Ecto neural progenitor cell (in vitro differentiated cells): Measurements from ENCODE around the gene SCN7A.
"Not testable (repeated sequence)": the region's sequence is repeated elsewhere in the genome, so short reads cannot be mapped to it uniquely, and the experiment has no call there.

Experiments
- DNase-seq: peaks from one replicate; pipeline ENCODE4 v3.0.0-alpha.2; 2018; ENCODE audit warnings: low spot score

Gene SCN7A

DNA sequence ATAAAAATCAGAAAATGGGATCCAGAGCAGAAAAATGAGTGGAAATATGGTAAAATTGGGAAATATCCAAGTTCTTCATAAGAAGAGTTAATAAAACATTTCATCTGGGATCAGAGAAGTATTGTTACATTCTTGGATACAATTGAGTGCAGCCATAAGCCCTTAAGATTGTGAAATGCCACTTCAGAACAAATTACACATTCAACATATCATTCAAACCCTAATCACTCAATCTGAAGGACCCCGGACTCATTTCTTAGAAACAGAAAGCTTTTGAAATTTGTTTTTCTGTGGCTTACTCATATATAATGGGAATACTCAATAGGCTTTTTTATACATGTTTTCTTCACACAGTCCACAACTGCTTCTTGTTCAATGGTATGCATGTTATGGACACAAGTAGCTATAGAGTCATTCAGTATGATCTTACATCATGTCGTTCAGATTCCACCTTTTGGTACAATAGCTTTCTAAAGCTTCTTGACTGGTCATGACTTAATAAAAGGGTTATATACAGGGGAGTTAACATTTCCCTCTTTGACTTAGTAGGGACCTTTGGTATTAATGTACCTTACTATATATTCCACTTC is 39.9 kb downstream of the SCN7A start:
- DNase-seq, result no peak

- DNase-seq, result no peak
Observed at GRCh38 chr2:166451468-166451867, 42.6 kb downstream of the SCN7A start.

- DNase-seq, result no peak
Observed at GRCh38 chr2:166449439-166449838, 44.6 kb downstream of the SCN7A start.

DNA sequence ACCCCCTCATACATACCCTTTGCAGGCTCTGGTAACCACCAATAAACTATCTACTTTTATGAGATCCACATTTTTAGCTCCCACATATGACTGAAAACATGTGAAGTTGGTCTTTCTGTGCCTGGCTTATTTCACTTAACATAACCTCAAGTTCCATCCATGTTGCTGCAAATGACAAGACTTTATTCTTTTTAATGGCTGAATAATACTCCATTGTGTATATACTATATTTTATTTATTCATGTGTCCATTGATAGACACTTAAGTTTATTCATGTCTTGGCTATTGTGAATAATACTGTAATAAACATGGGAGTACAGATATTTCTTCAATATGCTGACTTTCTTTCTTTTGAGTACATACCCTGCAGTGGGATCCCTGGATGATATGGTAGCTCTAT is 45.9 kb downstream of the SCN7A start:
- no peak for DNase-seq

GRCh38 chr2:166444306-166444705 is 49.7 kb downstream of the SCN7A start:
- DNase-seq, result no peak

GRCh38 chr2:166440313-166440712 is 53.7 kb downstream of the SCN7A start:
- no peak for DNase-seq

- DNase-seq, result no peak
Observed at GRCh38 chr2:166439078-166439477, 55.0 kb downstream of the SCN7A start.

- DNase-seq, result no peak
Observed at GRCh38 chr2:166436976-166437375, 57.1 kb downstream of the SCN7A start.

DNA sequence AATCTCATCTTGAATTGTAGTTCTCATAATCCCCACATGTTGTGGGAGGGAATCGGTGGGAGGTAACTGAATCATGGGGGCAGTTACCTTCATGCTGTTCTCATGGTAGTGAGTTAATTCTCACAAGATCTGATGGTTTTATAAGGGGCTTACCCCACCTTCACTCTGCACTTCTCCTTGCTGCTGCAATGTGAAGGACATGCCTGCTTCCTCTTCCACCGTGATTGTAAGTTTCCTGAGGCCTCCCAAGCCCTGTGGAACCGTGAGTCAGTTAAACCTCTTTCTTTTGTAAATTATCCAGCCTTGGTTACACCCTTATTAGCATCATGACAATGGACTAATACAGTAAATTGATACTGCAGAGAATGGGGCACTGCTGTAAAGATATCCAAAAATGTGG is 57.9 kb downstream of the SCN7A start:
- DNase-seq, result no peak

GRCh38 chr2:166434491-166434890 is 59.6 kb downstream of the SCN7A start:
- DNase-seq, result no peak

DNA sequence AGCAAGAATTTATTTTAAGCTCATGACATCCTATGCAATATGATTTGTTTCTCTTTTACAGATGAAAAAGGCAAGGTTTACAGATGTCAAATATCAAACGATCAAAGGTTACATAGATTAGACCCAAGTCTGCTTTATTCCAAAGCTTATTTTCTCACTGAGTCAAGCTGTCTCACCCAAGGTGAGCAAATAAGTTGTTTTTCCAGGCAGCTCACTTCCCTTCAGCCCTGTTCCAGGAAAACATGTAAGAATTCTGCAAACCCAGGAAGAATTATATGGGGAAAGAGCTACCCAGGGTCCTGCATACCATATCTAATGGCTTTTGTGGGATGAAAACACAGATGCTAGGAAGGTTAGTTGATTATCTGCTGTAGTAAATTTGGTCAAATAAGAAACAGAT is 60.6 kb downstream of the SCN7A start:
- DNase-seq, result no peak

DNA sequence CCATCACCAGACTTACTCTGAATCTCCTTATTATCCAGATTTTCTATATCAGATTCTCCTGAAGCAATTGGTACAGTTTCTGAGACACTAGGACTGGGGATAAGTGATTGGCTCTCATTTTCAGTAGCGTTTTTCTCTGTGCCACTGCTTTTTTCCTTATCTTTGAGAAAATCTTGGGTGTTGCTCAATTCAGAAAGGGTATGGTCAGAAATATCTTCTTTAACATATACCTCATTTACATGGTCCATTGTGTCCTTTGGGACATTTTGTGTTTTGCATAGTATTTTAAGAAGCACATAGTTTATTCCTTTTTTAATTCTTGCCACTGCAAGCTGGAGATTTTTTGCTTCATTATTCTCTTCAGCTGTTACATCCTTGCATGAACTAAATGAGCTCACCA is 61.7 kb downstream of the SCN7A start:
- DNase-seq, result no peak

DNA sequence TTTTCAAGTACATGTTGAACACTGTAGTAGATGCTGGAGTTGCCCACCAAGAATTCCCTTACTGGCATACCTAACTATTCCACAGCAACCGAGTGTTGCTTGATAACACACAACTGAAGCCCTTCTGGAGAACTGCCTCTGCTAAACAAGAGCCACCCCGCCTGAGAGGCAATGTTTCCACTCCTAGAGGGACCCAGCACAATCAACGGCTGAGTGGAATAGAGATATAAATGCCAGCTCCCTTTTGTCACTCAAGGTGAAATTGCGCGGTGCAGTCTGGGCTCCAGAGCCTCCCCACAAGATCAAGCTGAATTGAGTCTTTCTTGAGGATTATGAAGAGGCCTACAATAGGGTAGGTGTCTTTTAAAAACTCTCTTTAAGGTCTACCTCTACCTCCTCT is 69.2 kb downstream of the SCN7A start:
- DNase-seq, result no peak

DNA sequence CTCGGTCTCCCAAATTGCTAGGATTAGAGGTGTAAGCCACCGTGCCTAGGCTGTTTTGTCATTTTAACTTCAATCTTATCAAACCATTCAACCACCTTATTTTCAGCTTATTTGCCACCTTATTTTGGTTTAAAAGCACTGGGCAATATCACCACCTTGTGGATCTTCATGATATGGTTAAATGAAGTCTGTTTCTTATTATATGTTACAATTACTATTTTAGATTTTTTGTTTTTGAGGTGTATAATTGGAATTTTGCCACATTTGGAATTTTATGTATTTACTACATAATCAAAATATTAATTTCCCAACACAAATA is 74.5 kb downstream of the SCN7A start:
- no peak for DNase-seq

GRCh38 chr2:166418853-166419615 is 75.0 kb downstream of the SCN7A start:
- DNase-seq, result no peak

DNA sequence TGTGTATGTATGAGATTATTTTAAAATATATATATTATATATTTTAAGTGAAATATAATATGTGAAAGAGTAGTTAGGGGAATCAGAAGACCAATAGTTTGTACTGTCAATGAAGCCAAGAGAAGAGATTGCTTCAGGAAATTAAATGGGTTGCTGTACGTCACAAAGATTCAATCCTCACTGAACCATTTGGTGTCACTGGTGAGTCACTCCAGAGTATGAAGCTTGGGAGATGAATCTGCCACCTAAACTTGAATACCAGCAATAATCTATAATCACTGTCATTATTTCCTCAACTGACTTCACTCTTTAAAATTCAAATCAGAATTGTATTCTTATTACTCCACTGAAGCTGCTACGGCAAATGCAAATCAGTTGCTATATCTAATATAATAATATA is 76.4 kb downstream of the SCN7A start:
- DNase-seq, result no peak

- DNase-seq, result no peak
Observed at GRCh38 chr2:166413255-166413654, 80.8 kb downstream of the SCN7A start.

GRCh38 chr2:166411473-166412230 is 82.4 kb downstream of the SCN7A start:
- no peak for DNase-seq

- DNase-seq, result no peak
Observed at GRCh38 chr2:166410828-166411472, 83.1 kb downstream of the SCN7A start.

DNA sequence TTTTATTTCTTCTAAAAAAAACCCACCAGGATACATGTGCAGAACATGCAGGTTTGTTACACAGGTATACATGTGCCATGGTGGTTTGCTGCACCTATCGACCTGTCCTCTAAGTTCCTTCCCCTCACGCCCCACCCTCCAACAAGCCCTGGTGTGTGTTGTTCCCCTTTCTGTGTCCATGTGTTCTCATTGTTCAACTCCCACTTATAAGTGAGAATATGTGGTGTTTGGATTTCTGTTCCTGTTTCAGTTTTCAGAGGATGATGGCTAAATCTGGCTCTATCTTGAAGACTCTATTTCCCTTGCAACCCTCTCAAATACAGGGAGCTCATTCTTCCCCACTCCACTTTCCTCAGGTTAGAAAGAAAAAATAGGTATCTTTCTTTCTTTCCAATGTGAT is 86.3 kb downstream of the SCN7A start:
- DNase-seq, result not testable (repeated sequence)

DNA sequence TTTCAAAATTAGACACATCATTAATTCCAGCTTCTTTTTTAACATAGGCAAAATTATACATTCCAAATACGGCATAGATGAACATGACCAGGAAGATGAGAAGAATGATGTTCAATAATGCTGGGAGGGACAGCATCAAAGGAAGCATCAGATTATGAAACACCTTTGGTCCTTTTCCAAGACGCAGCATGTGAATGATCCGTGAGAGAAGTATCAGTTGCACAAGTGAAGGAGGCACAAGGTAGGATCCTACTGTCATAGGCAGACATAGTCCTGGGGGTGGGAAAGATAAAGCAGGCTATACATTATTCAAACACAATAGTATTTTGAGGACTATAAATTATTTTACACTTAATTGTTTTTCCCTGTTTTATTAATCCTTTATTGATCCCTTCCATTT is 87.7 kb downstream of the SCN7A start:
- no peak for DNase-seq

GRCh38 chr2:166405569-166405926 is 88.5 kb downstream of the SCN7A start:
- no peak for DNase-seq
